HepG2 (cell line): ENCODE measurements around the gene PIK3IP1. TPM values are rescaled to one million over a fixed set of nuclear protein-coding genes. Genes with fewer than 3 reads are reported as not detected.
A peak's percentile ranks its signal among the peaks of the same experiment; 100 is the strongest.

Experiments used
- AGO1 ChIP-seq: fragments of 200-400 bp; formaldehyde crosslinking; IDR thresholded peaks from 2 replicates; pipeline ENCODE4 v1.6.1; 2017; ENCODE audit warnings: mild to moderate bottlenecking, low read depth, low read length, moderate library complexity; ENCODE audit not compliant: poor library complexity, severe bottlenecking
- ATF1 ChIP-seq: IDR thresholded peaks from 2 replicates; pipeline ENCODE4 v1.6.1; 2016; ENCODE audit warnings: mild to moderate bottlenecking, control low read depth
- ATF7 ChIP-seq, 2 experiments: fragments of 450-650 bp in 1 of 2; sonication (generic) in 1 of 2; formaldehyde crosslinking in 1 of 2; IDR thresholded peaks; 2 replicates each; pipeline versions ENCODE4 v1.4.0 to v1.6.1; 2016 to 2020; ENCODE audit warnings: antibody characterized with exemption in 1 of 2, mild to moderate bottlenecking in 1 of 2, missing genetic modification reagents in 1 of 2
- CENPX ChIP-seq: sonication (generic); formaldehyde crosslinking; IDR thresholded peaks from 2 replicates; pipeline ENCODE4 v1.9.0; 2021; ENCODE audit warnings: mild to moderate bottlenecking, missing genetic modification reagents, moderate library complexity
- ELF1 ChIP-seq: sonication (generic); formaldehyde crosslinking; IDR thresholded peaks from 2 replicates; pipeline ENCODE4 v1.4.0; 2020; ENCODE audit warnings: missing genetic modification reagents
- FIP1L1 ChIP-seq: fragments of 200-400 bp; formaldehyde crosslinking; IDR thresholded peaks from 2 replicates; pipeline ENCODE4 v1.6.1; 2018; ENCODE audit warnings: low read depth, mild to moderate bottlenecking, low read length, moderate library complexity, borderline replicate concordance; ENCODE audit not compliant: insufficient read depth
- FOSL2 ChIP-seq: sonication (generic); formaldehyde crosslinking; IDR thresholded peaks from 2 replicates; pipeline ENCODE4 v1.4.0; 2020; ENCODE audit warnings: missing genetic modification reagents
- HHEX ChIP-seq: IDR thresholded peaks from 2 replicates; pipeline ENCODE4 v1.6.1; 2016; ENCODE audit warnings: control low read depth
- KDM5A ChIP-seq: fragments of 200-600 bp; sonication (generic); IDR thresholded peaks from 2 replicates; pipeline ENCODE4 v1.7.0; 2018; ENCODE audit warnings: antibody characterized with exemption, mild to moderate bottlenecking, low read length, borderline replicate concordance
- MIER3 ChIP-seq: IDR thresholded peaks from 2 replicates; pipeline ENCODE4 v1.6.1; 2016; ENCODE audit warnings: missing compliant biosample characterization, borderline replicate concordance
- MLLT10 ChIP-seq: sonication (generic); formaldehyde crosslinking; IDR thresholded peaks from 2 replicates; pipeline ENCODE4 v1.4.0; 2020; ENCODE audit warnings: missing genetic modification reagents
- ONECUT2 ChIP-seq: sonication (generic); formaldehyde crosslinking; IDR thresholded peaks from 2 replicates; pipeline ENCODE4 v1.4.0; 2020; ENCODE audit warnings: missing genetic modification reagents
- RFX3 ChIP-seq: IDR thresholded peaks from 2 replicates; pipeline ENCODE4 v1.6.1; 2016; ENCODE audit warnings: missing biosample characterization, missing genetic modification reagents
- RXRA ChIP-seq: sonication (generic); formaldehyde crosslinking; IDR thresholded peaks from 2 replicates; pipeline ENCODE4 v1.5.1; 2020; ENCODE audit warnings: missing genetic modification reagents
- SOX6 ChIP-seq, 2 experiments: fragments of 450-650 bp in 1 of 2; sonication (generic) in 1 of 2; formaldehyde crosslinking in 1 of 2; IDR thresholded peaks; 2 replicates each; pipeline versions ENCODE4 v1.4.0 to v1.6.1; 2017 to 2020; ENCODE audit warnings: antibody characterized with exemption in 1 of 2, mild to moderate bottlenecking in 1 of 2, missing genetic modification reagents in 1 of 2
- ZBTB3 ChIP-seq: sonication (generic); formaldehyde crosslinking; IDR thresholded peaks from 2 replicates; pipeline ENCODE4 v1.4.0; 2020; ENCODE audit warnings: low read depth, mild to moderate bottlenecking, moderate library complexity, missing genetic modification reagents, borderline replicate concordance
- ZNF335 ChIP-seq: sonication (generic); formaldehyde crosslinking; IDR thresholded peaks from 2 replicates; pipeline ENCODE4 v1.4.0; 2020; ENCODE audit warnings: missing genetic modification reagents
- ZNF550 ChIP-seq: sonication (generic); formaldehyde crosslinking; IDR thresholded peaks from 2 replicates; pipeline ENCODE4 v1.4.0; 2020; ENCODE audit warnings: mild to moderate bottlenecking, missing genetic modification reagents, borderline replicate concordance
- ZNF614 ChIP-seq: IDR thresholded peaks from 2 replicates; pipeline ENCODE4 v1.6.1; 2018; ENCODE audit warnings: missing biosample characterization, missing genetic modification reagents, inconsistent platforms, borderline replicate concordance
- ZNF619 ChIP-seq: sonication (generic); formaldehyde crosslinking; IDR thresholded peaks from 2 replicates; pipeline ENCODE4 v1.4.0; 2020; ENCODE audit warnings: mild to moderate bottlenecking, missing genetic modification reagents
- ZNF772 ChIP-seq: sonication (generic); formaldehyde crosslinking; IDR thresholded peaks from 2 replicates; pipeline ENCODE4 v1.5.0; 2020; ENCODE audit warnings: mild to moderate bottlenecking, missing genetic modification reagents
- ZXDC ChIP-seq: sonication (generic); formaldehyde crosslinking; IDR thresholded peaks from 2 replicates; pipeline ENCODE4 v1.5.0; 2020; ENCODE audit warnings: mild to moderate bottlenecking, missing genetic modification reagents
- polyA plus RNA-seq, 8 experiments: library from polyadenylated mRNA; depleted of rRNA in 3 of 8; stranded (reverse) in 7 of 8; unstranded in 1 of 8; fragments of >200 nt; fragmentation: Illumina TruSeq in 4 of 8; extraction: Trizol in 4 of 8; gene quantifications; 2 replicates each; pipeline versions ENCODE4 v1.2.1 to v1.2.3, GENCODE V29; 2011 to 2016; ENCODE audit warnings: low read depth in 4 of 8, missing spikeins in 1 of 8, mixed read lengths in 1 of 8; ENCODE audit not compliant: insufficient read depth in 1 of 8
- total RNA-seq, 5 experiments: library from RNA; depleted of rRNA; stranded (reverse); fragments of >200 nt; fragmentation: Illumina TruSeq; extraction: Trizol; gene quantifications; 2 replicates each; pipeline ENCODE4 v1.2.3, GENCODE V29; 2016; ENCODE audit warnings: low read depth in 1 of 5
- TF ChIP-seq, protein P1 (sequence below): sonication (generic); formaldehyde crosslinking; IDR thresholded peaks from 2 replicates; pipeline ENCODE4 v1.4.0; 2020; ENCODE audit warnings: missing genetic modification reagents, borderline replicate concordance
- TF ChIP-seq, protein P2 (sequence below): IDR thresholded peaks from 2 replicates; pipeline ENCODE4 v1.6.1; 2016; ENCODE audit warnings: low read depth

Gene PIK3IP1
- total and polyA plus RNA-seq, 2 of the 13 experiments (the other 11 are each of a cell fraction or from before 2014, with no cell fraction given) = 1.3 to 2.5 TPM

DNA sequence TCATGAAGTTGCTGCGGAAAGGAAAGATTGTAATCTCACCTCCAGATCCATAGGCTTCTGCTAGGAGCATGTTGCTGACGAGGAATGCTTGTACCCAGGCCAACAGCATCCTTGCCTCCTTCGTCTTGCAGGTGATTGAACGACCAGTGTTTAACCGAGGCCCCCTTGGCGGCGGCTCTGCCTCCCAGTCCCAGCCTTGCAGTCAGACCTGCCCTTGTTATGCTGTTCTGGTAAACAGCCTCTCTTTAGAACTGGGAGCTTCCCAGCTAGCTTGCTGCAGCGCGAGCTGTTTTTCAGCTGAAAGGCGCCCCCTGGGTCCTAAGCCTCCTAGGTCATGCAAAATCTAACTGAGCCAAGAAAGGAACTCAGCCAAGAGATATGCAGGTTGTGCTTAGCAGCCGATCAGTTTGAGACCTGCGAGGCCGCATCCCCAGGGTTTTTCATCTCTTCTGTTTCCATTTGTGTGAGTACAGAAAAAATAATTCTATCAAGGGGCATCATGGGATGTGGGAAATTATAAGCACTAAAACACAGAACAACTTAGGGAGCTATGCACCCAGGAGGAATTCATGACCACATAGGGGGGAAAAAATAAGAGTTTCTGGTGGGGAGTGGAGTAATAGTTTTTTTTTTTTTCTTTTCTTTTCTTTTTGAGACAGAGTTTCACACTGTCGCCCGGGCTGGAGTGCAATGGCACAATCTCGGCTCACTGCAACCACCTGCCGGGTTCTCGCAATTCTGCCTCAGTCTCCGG is at the start of gene PIK3IP1 (continued):
- TF ChIP-seq, protein P1, sequence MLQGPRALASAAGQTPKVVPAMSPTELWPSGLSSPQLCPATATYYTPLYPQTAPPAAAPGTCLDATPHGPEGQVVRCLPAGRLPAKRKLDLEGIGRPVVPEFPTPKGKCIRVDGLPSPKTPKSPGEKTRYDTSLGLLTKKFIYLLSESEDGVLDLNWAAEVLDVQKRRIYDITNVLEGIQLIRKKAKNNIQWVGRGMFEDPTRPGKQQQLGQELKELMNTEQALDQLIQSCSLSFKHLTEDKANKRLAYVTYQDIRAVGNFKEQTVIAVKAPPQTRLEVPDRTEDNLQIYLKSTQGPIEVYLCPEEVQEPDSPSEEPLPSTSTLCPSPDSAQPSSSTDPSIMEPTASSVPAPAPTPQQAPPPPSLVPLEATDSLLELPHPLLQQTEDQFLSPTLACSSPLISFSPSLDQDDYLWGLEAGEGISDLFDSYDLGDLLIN (CRISPR knock-in tag) = no peak
- no peak for TF ChIP-seq ZNF619
- TF ChIP-seq ZNF335 (CRISPR knock-in tag) = no peak
- TF ChIP-seq ZNF550 (CRISPR knock-in tag) = no peak
- no peak for TF ChIP-seq RXRA (CRISPR knock-in tag)
- peak; percentile 29; the same call in 1 of the 2 replicates for TF ChIP-seq FOSL2 (CRISPR knock-in tag)
- no peak for TF ChIP-seq KDM5A
- TF ChIP-seq RFX3 (CRISPR knock-in tag) = no peak
- no peak for TF ChIP-seq MIER3
- TF ChIP-seq HHEX (CRISPR knock-in tag) = no peak
- no peak for TF ChIP-seq MLLT10 (CRISPR knock-in tag)
- no peak for TF ChIP-seq AGO1
- TF ChIP-seq, protein P2, sequence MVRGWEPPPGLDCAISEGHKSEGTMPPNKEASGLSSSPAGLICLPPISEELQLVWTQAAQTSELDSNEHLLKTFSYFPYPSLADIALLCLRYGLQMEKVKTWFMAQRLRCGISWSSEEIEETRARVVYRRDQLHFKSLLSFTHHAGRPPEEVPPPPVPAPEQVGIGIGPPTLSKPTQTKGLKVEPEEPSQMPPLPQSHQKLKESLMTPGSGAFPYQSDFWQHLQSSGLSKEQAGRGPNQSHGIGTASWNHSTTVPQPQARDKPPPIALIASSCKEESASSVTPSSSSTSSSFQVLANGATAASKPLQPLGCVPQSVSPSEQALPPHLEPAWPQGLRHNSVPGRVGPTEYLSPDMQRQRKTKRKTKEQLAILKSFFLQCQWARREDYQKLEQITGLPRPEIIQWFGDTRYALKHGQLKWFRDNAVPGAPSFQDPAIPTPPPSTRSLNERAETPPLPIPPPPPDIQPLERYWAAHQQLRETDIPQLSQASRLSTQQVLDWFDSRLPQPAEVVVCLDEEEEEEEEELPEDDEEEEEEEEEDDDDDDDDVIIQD (CRISPR knock-in tag) = no peak
- TF ChIP-seq ZBTB3 = no peak
- no peak for TF ChIP-seq SOX6 (IDR thresholded peaks at IDR 0.05)
- peak; percentile 44 for TF ChIP-seq SOX6 (CRISPR knock-in tag; IDR thresholded peaks at IDR 0.05)
- no peak for TF ChIP-seq CENPX (CRISPR knock-in tag)
- TF ChIP-seq ATF7 (IDR thresholded peaks at IDR 0.05) = no peak
- TF ChIP-seq ATF7 (CRISPR knock-in tag; IDR thresholded peaks at IDR 0.05) = no peak
- TF ChIP-seq ZNF614 (CRISPR knock-in tag) = peak; percentile 71; the same call in 1 of the 2 replicates
- no peak for TF ChIP-seq FIP1L1
- TF ChIP-seq ATF1 (CRISPR knock-in tag) = no peak
- 0 out of 2 replicates have a peak, but pooled peaks have one; percentile 12 for TF ChIP-seq ELF1 (CRISPR knock-in tag)
- no peak for TF ChIP-seq ZXDC (CRISPR knock-in tag)
- no peak for TF ChIP-seq ONECUT2 (CRISPR knock-in tag)
- TF ChIP-seq ZNF772 = 0 out of 2 replicates have a peak, but pooled peaks have one; percentile 6
